ENCODE measurements around the gene GLCE. TPM values are rescaled to one million over a fixed set of nuclear protein-coding genes. Genes with fewer than 3 reads are reported as not detected.
A peak's percentile ranks its signal among the peaks of the same experiment; 100 is the strongest.

The GLCE gene
- total and polyA plus RNA-seq, 11 donors, result 4.0 to 14.3 (median 8.4) TPM

GRCh38 chr15:69223083-69223813 lies 62.8 kb downstream of the GLCE start:
- H3K4me1 ChIP-seq, result peaks cover 0 to 7% (median 0%) of the 10 kb centered on the region in 12 donors
- intact Hi-C loops (cut with DNase I), result loop anchor here in 5 of 10 donors (5.0 to 10.0 kb wide), 4 partner anchors 51 to 146 kb away; partner anchors contain the start of gene GLCE (in 3 of the 5)
- no peak for TF ChIP-seq POLR2A (IDR thresholded peaks at IDR 0.05)
- ATAC-seq (no peak), DNase-seq (no peak)
- peaks cover 0 to 1% (median 0%) of the 10 kb centered on the region in 9 donors for H3K36me3 ChIP-seq
- peaks cover 0 to 38% (median 6%) of the 10 kb centered on the region in 12 donors for H3K9me3 ChIP-seq
- no peak overlapping the region for H3K4me3 ChIP-seq
- 96 to 98% (median 97%) methylated on average over 4 of the region's 4 CpGs for WGBS, 4 donors
- no peak overlapping the region for H3K27ac ChIP-seq
- H3K27me3 ChIP-seq, result no peaks in the 10 kb centered on the region

- Histone ChIP-seq H3K36me3 (peaks cover 0 to 8% (median 0%) of the 10 kb centered on the region in 9 donors), H3K27me3 (no peaks in the 10 kb centered on the region), H3K27ac (no peak overlapping the region), H3K9me3 (peaks cover 0 to 30% (median 6%) of the 10 kb centered on the region in 12 donors), H3K4me1 (peaks cover 0 to 7% (median 0%) of the 10 kb centered on the region in 12 donors), H3K4me3 (no peak overlapping the region)
- TF ChIP-seq POLR2A (IDR thresholded peaks at IDR 0.05) (no peak), CTCF (IDR thresholded peaks at IDR 0.05) (no peak)
- 23 to 42% (median 33%) methylated on average over 2 of the region's 2 CpGs for WGBS, 4 donors
- DNase-seq (no peak), ATAC-seq (peak; percentile 36 to 58 (median 49))
- intact Hi-C loops (cut with DNase I), result loop anchor here in 7 of 10 donors (2.0 to 10.0 kb wide), 5 partner anchors 52 to 166 kb away; partner anchors contain the start of gene GLCE (in 3 of the 7)
Observed at GRCh38 chr15:69224383-69224782, 63.9 kb downstream of the GLCE start.

- ATAC-seq (no peak), DNase-seq (no peak)
- TF ChIP-seq POLR2A (IDR thresholded peaks at IDR 0.05) (no peak), CTCF (IDR thresholded peaks at IDR 0.05) (peak in 7 of 12 donors; percentile 22 to 50 (median 41))
- Histone ChIP-seq H3K9me3 (peaks cover 0 to 30% (median 6%) of the 10 kb centered on the region in 12 donors), H3K27ac (no peak overlapping the region), H3K4me3 (no peak overlapping the region), H3K4me1 (peaks cover 0 to 7% (median 0%) of the 10 kb centered on the region in 12 donors), H3K27me3 (no peaks in the 10 kb centered on the region), H3K36me3 (peaks cover 0 to 13% (median 0%) of the 10 kb centered on the region in 9 donors)
- 56 to 66% (median 61%) methylated on average over 2 of the region's 2 CpGs for WGBS, 4 donors
- intact Hi-C loops (cut with DNase I), result loop anchor here (1.0 to 10.0 kb wide), 7 partner anchors 61 to 169 kb away; partner anchors contain the start of gene GLCE (in 3 of the 10)
Observed at GRCh38 chr15:69225355-69226022, 65.1 kb downstream of the GLCE start.

GRCh38 chr15:69226023-69226355 lies 65.6 kb downstream of the GLCE start:
- no peak overlapping the region for H3K27ac ChIP-seq
- no peak for DNase-seq
- peaks cover 0 to 7% (median 0%) of the 10 kb centered on the region in 12 donors for H3K4me1 ChIP-seq
- intact Hi-C loops (cut with DNase I), result loop anchor here in 6 of 10 donors (2.0 to 10.0 kb wide), 6 partner anchors 61 to 169 kb away; partner anchors contain the start of gene GLCE (in 3 of the 6)
- TF ChIP-seq POLR2A (IDR thresholded peaks at IDR 0.05) (no peak), CTCF (IDR thresholded peaks at IDR 0.05) (peak in 3 of 12 donors; percentile 0 to 14 (median 5))
- no peaks in the 10 kb centered on the region for H3K27me3 ChIP-seq
- H3K9me3 ChIP-seq, result peaks cover 0 to 26% (median 6%) of the 10 kb centered on the region in 12 donors
- no peak overlapping the region for H3K4me3 ChIP-seq
- WGBS, 4 donors, result 60 to 79% (median 65%) methylated on average over 3 of the region's 3 CpGs
- no peak for ATAC-seq
- H3K36me3 ChIP-seq, result peaks cover 0 to 14% (median 0%) of the 10 kb centered on the region in 9 donors

Measured in heart left ventricle (tissue), 16 donors.